ENCODE results near the gene SAMD14. TPM values are rescaled to one million over a fixed set of nuclear protein-coding genes. Genes with fewer than 3 reads are reported as not detected.

The SAMD14 gene
- total and polyA plus RNA-seq, 2 donors (not counting 1 experiment from before 2014, with no cell fraction given) = 0.13 to 0.89 TPM

DNA sequence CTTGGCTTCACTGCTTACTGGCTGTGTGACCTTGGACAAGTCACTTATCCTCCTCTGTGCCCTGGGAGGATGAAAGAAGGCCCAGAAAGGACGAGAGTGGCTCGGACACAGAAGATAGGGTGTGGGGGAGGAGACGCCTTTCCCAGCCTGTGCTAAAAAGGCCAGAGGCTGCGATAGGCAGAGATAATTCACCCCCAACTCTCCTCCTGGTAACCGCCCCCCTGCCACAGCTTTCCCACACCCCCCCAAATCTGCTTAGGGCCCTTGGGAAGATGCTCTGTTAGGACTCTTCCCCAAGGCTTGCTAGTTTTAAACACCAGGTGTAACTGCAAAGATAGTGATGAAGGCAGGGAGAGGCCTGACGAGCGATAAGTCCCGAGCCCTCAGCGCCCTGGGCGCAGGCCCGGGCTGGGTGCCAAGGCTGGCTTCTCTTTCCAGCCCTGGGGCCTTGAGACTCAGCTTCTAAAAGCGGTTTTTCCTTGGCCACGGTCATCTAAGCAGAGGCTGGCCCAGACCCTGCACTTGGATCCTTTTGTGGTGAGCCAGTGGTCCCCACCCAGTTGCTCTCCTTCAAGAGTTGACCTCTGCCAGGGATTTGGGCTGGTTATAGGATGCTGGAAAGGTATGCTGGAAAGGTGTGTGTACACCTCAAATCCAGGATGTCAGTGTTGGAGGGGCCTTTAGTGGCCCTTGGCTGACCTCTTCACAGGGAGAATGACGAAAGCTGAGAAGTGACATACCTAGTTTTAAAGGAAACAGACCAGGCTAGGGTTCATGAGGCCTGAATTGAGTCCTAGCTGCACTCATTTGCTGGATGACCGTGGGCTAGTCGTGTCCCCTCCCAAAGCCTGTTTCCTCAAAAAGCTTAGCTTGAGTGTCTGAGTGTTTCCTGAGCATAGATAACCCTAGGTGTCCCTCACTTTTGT is 24.0 kb upstream of the SAMD14 start:
- Mint-ChIP-seq H3K27ac (peak overlapping the region; percentile 71), H3K9me3 (ENCODE audit: insufficient read depth) (no peaks in the 10 kb centered on the region), H3K4me3 (no peak overlapping the region), H3K27me3 (no peaks in the 10 kb centered on the region), H3K4me1 (peaks cover 21% of the 10 kb centered on the region)
- Histone ChIP-seq H2AFZ (ENCODE audit: insufficient read depth, low read depth, low read length, poor library complexity, severe bottlenecking) (no peak overlapping the region), H3K4me2 (replicated peaks; ENCODE audit: low read depth, low read length, poor library complexity, severe bottlenecking) (no peak overlapping the region), H3K4me3 (ENCODE audit: control extremely low read depth in 1 of 5, extremely low read depth in 1 of 5, insufficient read depth in 1 of 5, low read depth in 2 of 5, low read length in 4 of 5) (no peak overlapping the region), H3K9me3 (ENCODE audit: control extremely low read depth in 1 of 3, control insufficient read depth in 2 of 3, insufficient read depth in 1 of 3, low read length in 2 of 3) (no peaks in the 10 kb centered on the region), H3K9ac (ENCODE audit: low read length) (no peak overlapping the region), H4K20me1 (ENCODE audit: control insufficient read depth, insufficient read depth, low read length, poor library complexity, severe bottlenecking) (peaks cover 15% of the 10 kb centered on the region), H3K27ac (ENCODE audit: low read length in 2 of 2) (peak overlapping the region in 1 of 2 donors; percentile 49), H3K4me1 (ENCODE audit: control insufficient read depth in 2 of 2, insufficient read depth in 2 of 2, low read length in 2 of 2) (peaks cover 9 to 30% of the 10 kb centered on the region in 2 donors), H3K27me3 (replicated peaks in 1 of 4; ENCODE audit: control extremely low read depth in 1 of 4, control insufficient read depth in 3 of 4, insufficient read depth in 4 of 4, low read length in 3 of 4) (no peaks in the 10 kb centered on the region), H3K79me2 (ENCODE audit: control insufficient read depth, insufficient read depth, low read length) (peaks cover 21% of the 10 kb centered on the region), H3K36me3 (replicated peaks in 1 of 2; ENCODE audit: control extremely low read depth in 1 of 2, control insufficient read depth in 1 of 2, extremely low read depth in 1 of 2, insufficient read depth in 2 of 2, low read length in 1 of 2) (no peaks in the 10 kb centered on the region)
- no peak for DNase-seq
- TF ChIP-seq CTCF (IDR thresholded peaks at IDR 0.05) (no peak), EZH2 (IDR thresholded peaks at IDR 0.05; ENCODE audit: borderline replicate concordance, insufficient read depth, low read depth, low read length, poor library complexity, severe bottlenecking) (no peak)
- 76% methylated on average over 11 of the region's 16 CpGs for WGBS (ENCODE audit: insufficient coverage)
- ChIA-PET POLR2A (interaction anchor here (0.7 kb wide), 1 partner anchor 10 kb away, joined by 13 read pairs; no protein-coding TSS in a partner anchor), CTCF (interaction anchor here (0.6 to 3.4 kb wide), 8 partner anchors 10 to 1203 kb away, joined by 3 to 18 read pairs (median 5); no protein-coding TSS in a partner anchor)
- ATAC-seq (ENCODE audit: low read depth) = no peak
- intact Hi-C loops (cut with micrococcal nuclease) = no loop called here

DNA sequence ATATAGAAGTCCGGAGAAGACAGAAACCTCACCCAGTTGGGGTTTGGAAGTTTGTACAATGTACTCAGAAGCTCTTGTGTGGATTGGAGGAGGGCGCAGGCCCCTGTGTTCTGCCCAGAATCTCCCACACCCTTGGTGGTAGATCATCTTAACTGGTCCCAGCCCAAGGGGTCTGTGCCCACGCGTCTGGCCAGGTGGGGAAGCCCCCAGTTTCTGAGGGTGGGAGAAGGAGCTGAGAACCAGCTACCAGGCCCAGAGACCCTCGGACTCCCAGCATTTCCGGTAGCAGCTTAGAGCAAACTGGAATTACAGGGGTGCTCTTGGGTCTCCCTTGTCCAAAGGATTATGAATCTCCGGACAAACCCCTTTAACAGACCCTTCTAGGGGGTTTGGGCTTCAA is 22.8 kb upstream of the SAMD14 start:
- no peak overlapping the region for H3K9ac ChIP-seq (ENCODE audit: low read length)
- peak overlapping the region; percentile 95 for H3K4me3 Mint-ChIP-seq
- POLR2A ChIA-PET = interaction anchor here (0.7 to 3.8 kb wide), 5 partner anchors 9 to 58 kb away, joined by 3 to 22 read pairs (median 6); partner anchors contain the start of gene PDK2

More for the DNA sequence above, 22.8 kb upstream of the SAMD14 start:
- peak overlapping the region in 2 of 5 experiments; percentile 85 to 97 for H3K4me3 ChIP-seq (ENCODE audit: control extremely low read depth in 1 of 5, extremely low read depth in 1 of 5, insufficient read depth in 1 of 5, low read depth in 2 of 5, low read length in 4 of 5)
- Mint-ChIP-seq H3K27ac (peak overlapping the region; percentile 94), H3K9me3 (ENCODE audit: insufficient read depth) (no peaks in the 10 kb centered on the region), H3K4me1 (peaks cover 22% of the 10 kb centered on the region), H3K27me3 (no peaks in the 10 kb centered on the region)
- peak overlapping the region; percentile 35 to 38 for H3K27ac ChIP-seq (ENCODE audit: low read length in 2 of 2)
- WGBS (ENCODE audit: insufficient coverage) = 83% methylated on average over 2 of the region's 7 CpGs
- H3K27me3 ChIP-seq (replicated peaks in 1 of 4; ENCODE audit: control extremely low read depth in 1 of 4, control insufficient read depth in 3 of 4, insufficient read depth in 4 of 4, low read length in 3 of 4) = no peaks in the 10 kb centered on the region
- H3K9me3 ChIP-seq (ENCODE audit: control extremely low read depth in 1 of 3, control insufficient read depth in 2 of 3, insufficient read depth in 1 of 3, low read length in 2 of 3) = no peaks in the 10 kb centered on the region
- H3K79me2 ChIP-seq (ENCODE audit: control insufficient read depth, insufficient read depth, low read length) = peaks cover 31% of the 10 kb centered on the region
- DNase-seq (no peak), ATAC-seq (ENCODE audit: low read depth) (no peak)
- peak overlapping the region; percentile 92 for H3K4me2 ChIP-seq (replicated peaks; ENCODE audit: low read depth, low read length, poor library complexity, severe bottlenecking)
- TF ChIP-seq EZH2 (IDR thresholded peaks at IDR 0.05; ENCODE audit: borderline replicate concordance, insufficient read depth, low read depth, low read length, poor library complexity, severe bottlenecking) = no peak
- TF ChIP-seq CTCF (IDR thresholded peaks at IDR 0.05) = no peak
- intact Hi-C loops (cut with micrococcal nuclease) = no loop called here
- peaks cover 9 to 32% of the 10 kb centered on the region in 2 donors for H3K4me1 ChIP-seq (ENCODE audit: control insufficient read depth in 2 of 2, insufficient read depth in 2 of 2, low read length in 2 of 2)
- CTCF ChIA-PET = interaction anchor here (0.5 to 4.2 kb wide), 12 partner anchors 9 to 411 kb away, joined by 3 to 65 read pairs (median 8); partner anchors contain the start of gene PDK2
- H4K20me1 ChIP-seq (ENCODE audit: control insufficient read depth, insufficient read depth, low read length, poor library complexity, severe bottlenecking) = peaks cover 24% of the 10 kb centered on the region
- no peak overlapping the region for H2AFZ ChIP-seq (ENCODE audit: insufficient read depth, low read depth, low read length, poor library complexity, severe bottlenecking)
- H3K36me3 ChIP-seq (replicated peaks in 1 of 2; ENCODE audit: control extremely low read depth in 1 of 2, control insufficient read depth in 1 of 2, extremely low read depth in 1 of 2, insufficient read depth in 2 of 2, low read length in 1 of 2) = no peaks in the 10 kb centered on the region
